ENCODE measurements around the gene KLHL40.
"Not testable (repeated sequence)": the region's sequence is repeated elsewhere in the genome, so short reads cannot be mapped to it uniquely, and the experiment has no call there.

Gene KLHL40

GRCh38 chr3:42720126-42720525, 34.8 kb downstream of the KLHL40 start:
- ChIA-PET CTCF (no interaction called here), POLR2A (no interaction called here)
- DNase-seq (ENCODE audit: low read depth, low spot score): no peak
- TF ChIP-seq CTCF (IDR thresholded peaks at IDR 0.05; ENCODE audit: insufficient read depth, low read length, missing control alignments): no peak
- H3K4me3 ChIP-seq (ENCODE audit: low read depth, low read length): no peak overlapping the region

GRCh38 chr3:42721690-42722089, 36.4 kb downstream of the KLHL40 start:
- ChIA-PET CTCF (interaction anchor here (1.4 kb wide), 1 partner anchor 21 kb away, joined by 4 read pairs; no protein-coding TSS in a partner anchor), POLR2A (no interaction called here)
- no peak for DNase-seq (ENCODE audit: low read depth, low spot score)
- no peak overlapping the region for H3K4me3 ChIP-seq (ENCODE audit: low read depth, low read length)
- no peak for TF ChIP-seq CTCF (IDR thresholded peaks at IDR 0.05; ENCODE audit: insufficient read depth, low read length, missing control alignments)

GRCh38 chr3:42722442-42722841, 37.1 kb downstream of the KLHL40 start:
- DNase-seq (ENCODE audit: low read depth, low spot score); H3K4me3 ChIP-seq (ENCODE audit: low read depth, low read length); POLR2A ChIA-PET: not testable (repeated sequence)
- CTCF ChIA-PET: interaction anchor here (1.4 to 2.2 kb wide), 2 partner anchors 21 to 24 kb away, joined by 4 to 7 read pairs; no protein-coding TSS in a partner anchor

- no peak for DNase-seq (ENCODE audit: low read depth, low spot score)
- POLR2A ChIA-PET: no interaction called here
- TF ChIP-seq CTCF (IDR thresholded peaks at IDR 0.05; ENCODE audit: insufficient read depth, low read length, missing control alignments): no peak
- CTCF ChIA-PET: interaction anchor here (1.2 to 2.2 kb wide), 2 partner anchors 9 to 23 kb away, joined by 3 to 7 read pairs; no protein-coding TSS in a partner anchor
- H3K4me3 ChIP-seq (ENCODE audit: low read depth, low read length): no peak overlapping the region
Measured at GRCh38 chr3:42723219-42723618, 37.9 kb downstream of the KLHL40 start.

GRCh38 chr3:42725454-42725853, 40.1 kb downstream of the KLHL40 start:
- H3K4me3 ChIP-seq (ENCODE audit: low read depth, low read length): no peak overlapping the region
- TF ChIP-seq CTCF (IDR thresholded peaks at IDR 0.05; ENCODE audit: insufficient read depth, low read length, missing control alignments): no peak
- no peak for DNase-seq (ENCODE audit: low read depth, low spot score)
- POLR2A ChIA-PET: no interaction called here
- CTCF ChIA-PET: interaction anchor here (1.1 to 1.2 kb wide), 2 partner anchors 19 to 24 kb away, joined by 3 to 5 read pairs; no protein-coding TSS in a partner anchor

- ChIA-PET CTCF (no interaction called here), POLR2A (no interaction called here)
- TF ChIP-seq CTCF (IDR thresholded peaks at IDR 0.05; ENCODE audit: insufficient read depth, low read length, missing control alignments): no peak
- DNase-seq (ENCODE audit: low read depth, low spot score): no peak
- H3K4me3 ChIP-seq (ENCODE audit: low read depth, low read length): no peak overlapping the region
Measured at GRCh38 chr3:42728056-42728455, 42.7 kb downstream of the KLHL40 start.

- no peak for DNase-seq (ENCODE audit: low read depth, low spot score)
- CTCF ChIA-PET: interaction anchor here (0.7 to 1.3 kb wide), 2 partner anchors 14 to 15 kb away, joined by 3 to 4 read pairs; no protein-coding TSS in a partner anchor
- no peak for TF ChIP-seq CTCF (IDR thresholded peaks at IDR 0.05; ENCODE audit: insufficient read depth, low read length, missing control alignments)
- POLR2A ChIA-PET: no interaction called here
- no peak overlapping the region for H3K4me3 ChIP-seq (ENCODE audit: low read depth, low read length)
Measured at GRCh38 chr3:42728668-42729364, 43.5 kb downstream of the KLHL40 start.
